Measurements from ENCODE around the gene PI4K2A. TPM values are rescaled to one million over a fixed set of nuclear protein-coding genes. Genes with fewer than 3 reads are reported as not detected.

The PI4K2A gene
- total RNA-seq, 2 experiments from 2014 or later, result 10.5 to 13.2 TPM

DNA sequence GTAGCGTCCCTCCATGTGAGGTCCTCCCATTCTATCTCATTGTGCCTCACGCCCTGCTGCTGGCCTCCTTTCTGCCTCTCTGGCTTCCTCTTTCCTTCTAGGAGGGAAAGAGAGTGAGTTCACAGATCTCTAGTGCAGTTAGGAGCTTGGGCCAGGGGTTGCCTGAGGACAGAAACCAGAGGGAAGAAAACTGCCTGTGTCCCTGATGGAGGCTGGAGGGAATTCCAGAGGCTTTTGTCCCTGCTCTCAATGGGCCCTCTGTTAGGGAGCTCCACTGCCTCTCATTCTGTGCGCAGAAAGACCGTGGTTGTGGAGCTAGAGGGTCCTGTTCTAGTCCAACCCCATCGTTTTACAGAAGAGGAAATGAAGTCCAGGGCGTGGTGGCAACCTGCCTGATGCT, 77.7 kb downstream of the PI4K2A start:
- Mint-ChIP-seq H3K4me1 (peaks cover 5% of the 10 kb centered on the region), H3K4me3 (no peak overlapping the region), H3K36me3 (no peaks in the 10 kb centered on the region), H3K27ac (no peak overlapping the region), H3K9me3 (ENCODE audit: low read depth) (no peaks in the 10 kb centered on the region), H3K27me3 (peaks cover 22% of the 10 kb centered on the region)
- no peak for ATAC-seq
- CTCF ChIA-PET, result interaction anchor here (1.4 to 2.2 kb wide), 2 partner anchors 9 to 16 kb away, joined by 6 to 7 read pairs; no protein-coding TSS in a partner anchor
- no peak for DNase-seq

DNA sequence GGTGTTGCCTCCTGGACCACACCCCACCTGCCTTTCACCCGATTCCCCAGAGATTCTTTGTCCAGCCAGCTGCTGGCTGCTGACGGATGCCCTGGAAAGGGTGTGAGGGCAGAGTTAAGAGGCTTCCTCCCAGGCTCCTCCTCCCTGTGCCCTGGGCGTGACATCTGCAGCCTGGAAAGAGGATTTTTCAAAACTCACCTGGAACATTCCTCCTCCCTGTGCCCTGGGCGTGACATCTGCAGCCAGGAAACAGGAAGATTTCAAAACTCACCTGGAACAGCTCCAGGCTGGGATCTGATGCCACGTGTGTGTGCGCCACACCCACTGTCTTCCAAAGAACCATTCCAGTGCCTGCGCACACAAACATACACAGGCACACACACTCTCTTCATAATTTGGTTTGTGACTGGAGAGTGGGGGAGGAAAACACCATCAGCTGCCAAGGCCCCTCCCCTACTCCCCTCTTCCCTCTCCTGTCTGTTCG, 78.2 kb downstream of the PI4K2A start:
- H3K9me3 Mint-ChIP-seq (ENCODE audit: low read depth), result no peaks in the 10 kb centered on the region
- peaks cover 5% of the 10 kb centered on the region for H3K4me1 Mint-ChIP-seq
- ATAC-seq (no peak), DNase-seq (no peak)
- no peaks in the 10 kb centered on the region for H3K36me3 Mint-ChIP-seq
- no peak overlapping the region for H3K4me3 Mint-ChIP-seq
- H3K27ac Mint-ChIP-seq, result no peak overlapping the region
- CTCF ChIA-PET, result interaction anchor here (1.4 to 2.2 kb wide), 2 partner anchors 10 to 17 kb away, joined by 6 to 7 read pairs; no protein-coding TSS in a partner anchor
- peaks cover 22% of the 10 kb centered on the region for H3K27me3 Mint-ChIP-seq

DNA sequence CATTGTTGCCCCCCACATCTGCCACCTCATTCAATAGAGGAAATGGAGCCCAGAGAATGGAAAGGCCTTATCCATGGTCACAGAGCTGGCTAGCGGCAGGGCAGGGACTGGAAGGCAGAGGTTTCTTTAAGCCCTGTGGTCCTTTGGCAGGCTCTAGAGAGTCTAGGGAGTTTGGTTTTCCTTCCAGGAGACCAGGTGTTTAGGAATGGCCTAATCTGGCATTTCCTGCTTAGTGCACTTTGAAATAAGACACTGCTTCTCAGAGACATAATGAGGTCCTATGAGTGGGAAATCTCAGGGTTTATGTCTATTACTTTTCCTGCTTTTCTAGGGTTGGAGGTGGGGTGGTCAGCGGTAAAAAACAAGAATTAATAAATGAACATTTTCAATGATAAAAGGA, 79.1 kb downstream of the PI4K2A start:
- no peak overlapping the region for H3K27ac Mint-ChIP-seq
- peaks cover 3% of the 10 kb centered on the region for H3K4me1 Mint-ChIP-seq
- no peaks in the 10 kb centered on the region for H3K9me3 Mint-ChIP-seq (ENCODE audit: low read depth)
- no peaks in the 10 kb centered on the region for H3K36me3 Mint-ChIP-seq
- H3K4me3 Mint-ChIP-seq, result no peak overlapping the region
- DNase-seq, result no peak
- CTCF ChIA-PET, result interaction anchor here (2.2 kb wide), 1 partner anchor 18 kb away, joined by 6 read pairs; no protein-coding TSS in a partner anchor
- ATAC-seq, result no peak
- peaks cover 17% of the 10 kb centered on the region for H3K27me3 Mint-ChIP-seq

DNA sequence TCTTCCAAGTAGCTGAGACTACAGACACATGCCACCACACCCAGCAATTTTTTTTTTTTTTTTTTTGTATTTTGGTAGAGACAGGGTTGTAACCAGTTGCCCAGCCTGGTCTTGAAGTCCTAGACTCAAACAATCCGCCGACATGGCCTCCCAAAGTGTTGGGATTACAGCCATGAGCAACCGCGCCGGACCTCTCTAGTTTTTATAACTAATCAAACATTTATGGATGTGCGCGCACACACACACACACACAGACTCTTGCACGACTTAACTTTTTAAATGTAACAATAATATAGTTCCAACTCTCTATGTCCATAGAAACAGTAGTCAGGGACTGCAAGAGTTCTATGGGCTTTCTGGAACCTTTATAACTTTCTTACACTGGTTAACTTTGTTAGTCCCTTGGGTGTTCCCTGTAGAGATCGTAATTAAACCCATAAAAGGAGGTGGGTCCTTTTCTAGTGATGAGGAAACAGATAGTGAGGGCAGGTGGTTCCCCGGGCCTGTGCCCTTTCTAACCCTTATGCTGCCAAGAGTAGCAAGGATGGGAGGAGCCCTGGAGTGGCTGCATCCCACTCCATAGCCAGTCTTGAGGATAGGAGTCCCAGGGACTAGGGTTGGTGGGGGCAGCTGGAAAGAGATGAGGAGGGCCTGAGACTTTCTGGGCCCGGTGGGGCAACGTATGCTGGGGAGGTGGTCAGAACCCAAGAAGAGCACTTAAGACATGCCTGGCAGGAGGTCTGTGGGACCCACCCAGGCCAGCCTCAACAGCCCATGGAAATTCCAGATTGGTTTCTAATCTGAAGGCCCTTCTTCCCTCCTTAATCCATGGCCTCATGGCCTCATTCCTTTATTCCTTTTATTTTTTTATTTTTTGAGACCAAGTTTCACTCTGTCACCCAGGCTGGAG, 81.7 kb downstream of the PI4K2A start:
- no peak for ATAC-seq

DNA sequence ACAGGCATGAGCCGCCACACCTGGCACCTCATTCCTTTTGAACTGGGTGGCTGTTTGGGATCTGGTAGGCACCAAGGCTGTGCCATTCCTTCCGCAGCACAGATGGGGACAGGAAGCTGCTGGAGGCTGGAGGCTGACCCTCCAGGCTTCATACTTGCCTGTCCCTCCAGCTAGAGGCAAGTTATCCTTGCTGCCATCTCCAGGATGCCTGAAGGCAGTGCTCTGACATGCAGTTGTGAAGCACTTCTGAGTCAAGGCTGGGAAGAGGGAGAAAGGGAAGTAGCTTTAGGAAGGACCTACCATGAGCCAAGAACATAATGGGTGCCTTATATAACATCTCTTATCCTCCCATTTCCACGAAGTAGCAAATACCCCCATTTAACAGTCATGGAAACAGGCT, 82.5 kb downstream of the PI4K2A start:
- Mint-ChIP-seq H3K36me3 (no peaks in the 10 kb centered on the region), H3K27me3 (peaks cover 11% of the 10 kb centered on the region), H3K9me3 (ENCODE audit: low read depth) (no peaks in the 10 kb centered on the region), H3K4me3 (no peak overlapping the region), H3K4me1 (no peaks in the 10 kb centered on the region), H3K27ac (no peak overlapping the region)
- CTCF ChIA-PET, result interaction anchor here (1.1 to 15.6 kb wide), 3 partner anchors 14 to 36 kb away, joined by 5 to 355 read pairs (median 6); partner anchors contain the start of genes AVPI1, MARVELD1 and ZFYVE27
- ATAC-seq (no peak), DNase-seq (no peak)

More for the DNA sequence above, 81.7 kb downstream of the PI4K2A start:
- no peaks in the 10 kb centered on the region for H3K4me1 Mint-ChIP-seq
- no peaks in the 10 kb centered on the region for H3K9me3 Mint-ChIP-seq (ENCODE audit: low read depth)
- H3K27me3 Mint-ChIP-seq, result peaks cover 11% of the 10 kb centered on the region
- H3K4me3 Mint-ChIP-seq, result no peak overlapping the region
- CTCF ChIA-PET, result interaction anchor here (15.6 kb wide), 1 partner anchor 14 kb away, joined by 355 read pairs; the partner anchor contains the start of gene MARVELD1
- no peaks in the 10 kb centered on the region for H3K36me3 Mint-ChIP-seq
- H3K27ac Mint-ChIP-seq, result no peak overlapping the region
- DNase-seq, result no peak

DNA sequence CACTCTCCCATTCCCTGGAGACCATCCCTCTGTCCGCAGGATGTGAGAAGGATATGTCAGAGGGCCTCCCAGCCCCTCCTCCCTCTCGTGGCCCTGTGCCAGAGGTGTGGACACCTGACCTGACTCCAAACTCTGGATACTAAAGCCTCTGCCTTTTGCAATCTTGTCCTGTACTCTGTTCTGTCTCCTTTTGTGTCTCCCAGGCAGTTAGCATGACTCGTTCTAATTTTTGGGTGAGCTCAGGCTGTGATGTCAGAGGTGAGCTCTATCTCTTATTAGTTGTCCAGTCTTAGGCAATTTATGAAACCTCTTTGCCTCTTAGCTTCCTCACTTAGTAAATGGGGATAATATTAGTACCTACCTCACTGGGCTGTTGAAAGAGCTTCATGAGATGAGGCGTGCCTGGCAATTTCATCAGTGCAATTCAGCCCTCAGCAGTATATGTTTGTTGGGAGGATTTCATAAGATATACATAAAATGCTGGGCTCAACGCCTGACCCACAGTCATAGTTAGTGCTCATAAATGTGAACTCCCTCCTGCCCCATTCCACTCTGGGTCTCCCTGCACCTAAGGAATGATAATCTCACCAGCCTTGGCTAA, 84.0 kb downstream of the PI4K2A start:
- H3K4me3 Mint-ChIP-seq, result no peak overlapping the region
- ATAC-seq, result no peak
- peaks cover 3% of the 10 kb centered on the region for H3K4me1 Mint-ChIP-seq
- no peaks in the 10 kb centered on the region for H3K9me3 Mint-ChIP-seq (ENCODE audit: low read depth)
- DNase-seq, result no peak
- peaks cover 14% of the 10 kb centered on the region for H3K27me3 Mint-ChIP-seq
- no peak overlapping the region for H3K27ac Mint-ChIP-seq
- no peaks in the 10 kb centered on the region for H3K36me3 Mint-ChIP-seq
- CTCF ChIA-PET, result interaction anchor here (0.7 to 15.6 kb wide), 5 partner anchors 9 to 37 kb away, joined by 3 to 355 read pairs (median 8); partner anchors contain the start of genes AVPI1, MARVELD1 and ZFYVE27

Other genes starting within 250 kb of the PI4K2A start
- gene RRP12, start 239.3 kb upstream of the PI4K2A start, total RNA-seq, result 10 to 100 TPM; 30.7 to 38.1 TPM
- 100 to 1,000 TPM; 459 to 582 TPM for gene PGAM1, start 214.5 kb upstream of the PI4K2A start, total RNA-seq
- gene EXOSC1, start 194.7 kb upstream of the PI4K2A start, total RNA-seq, result 10 to 100 TPM; 49.5 to 56.8 TPM
- gene ZDHHC16, start 194.5 kb upstream of the PI4K2A start, total RNA-seq, result 10 to 100 TPM; 33.1 to 42.4 TPM
- gene MMS19, start 142.2 kb upstream of the PI4K2A start, total RNA-seq, result 10 to 100 TPM; 81.1 to 81.6 TPM
- 1 to 10 TPM in 1 of 2 experiments, under 1 TPM in 1; 0.88 to 1.3 TPM for gene UBTD1, start 141.7 kb upstream of the PI4K2A start, total RNA-seq
- under 1 TPM; 0.26 to 0.67 TPM for gene ANKRD2, start 67.9 kb upstream of the PI4K2A start, total RNA-seq
- not detected for gene HOGA1, start 56.3 kb upstream of the PI4K2A start, total RNA-seq
- gene C10orf62, start 51.0 kb upstream of the PI4K2A start, total RNA-seq, result not detected
- 1 to 10 TPM; 1.9 to 2.1 TPM for gene MORN4, start 7.2 kb upstream of the PI4K2A start, total RNA-seq
- gene AVPI1, start 46.6 kb downstream of the PI4K2A start, total RNA-seq, result 1 to 10 TPM; 1.8 to 1.9 TPM
- gene MARVELD1, start 73.1 kb downstream of the PI4K2A start, total RNA-seq, result 1 to 10 TPM; 2.8 to 3.0 TPM
- gene ZFYVE27, start 96.5 kb downstream of the PI4K2A start, total RNA-seq, result 10 to 100 TPM; 31.4 to 32.8 TPM
- not detected for gene SFRP5, start 131.3 kb downstream of the PI4K2A start, total RNA-seq
- gene GOLGA7B, start 209.2 kb downstream of the PI4K2A start, total RNA-seq, result 1 to 10 TPM; 1.5 to 4.3 TPM